Stimulated activated CD4-positive, alpha-beta T cell treated with anti-CD3 and anti-CD28 coated beads, TNF-alpha, amount 100 ng/mL, for 24 hours (primary cell): ENCODE results near the gene TAF4B.
"Not testable (repeated sequence)": the region's sequence is repeated elsewhere in the genome, so short reads cannot be mapped to it uniquely, and the experiment has no call there.

Experiments
- DNase-seq, 3 experiments: peaks; one replicate each; pipeline ENCODE4 v3.0.0-alpha.2; 2020; ENCODE audit warnings: low read depth in 3 of 3

Gene TAF4B

GRCh38 chr18:26226229-26227050, at the start of gene TAF4B:
Gene TAF4B, plus strand, starts transcription at chr18:26226445. Its CDS starts 489 bp downstream, at chr18:26226934.
- DNase-seq, result peak; percentile 88 to 94 (median 91)

- no peak for DNase-seq
These were observed 44.9 kb upstream of the TAF4B start for GRCh38 chr18:26181343-26181826.

- DNase-seq, result no peak
These were observed 42.7 kb upstream of the TAF4B start for GRCh38 chr18:26183395-26184112.

- DNase-seq, result no peak
These were observed 41.0 kb upstream of the TAF4B start for GRCh38 chr18:26185267-26185666.

GRCh38 chr18:26190506-26190905, 35.7 kb upstream of the TAF4B start:
- DNase-seq, result peak in 2 of 3 experiments; percentile 1 to 19

GRCh38 chr18:26192233-26192632, 34.0 kb upstream of the TAF4B start:
- no peak for DNase-seq

GRCh38 chr18:26196605-26197004, 29.6 kb upstream of the TAF4B start:
- DNase-seq, result no peak

GRCh38 chr18:26202001-26202400, 24.2 kb upstream of the TAF4B start:
- DNase-seq, result not testable (repeated sequence)

- no peak for DNase-seq
These were observed 20.9 kb upstream of the TAF4B start for GRCh38 chr18:26205318-26205717.

GRCh38 chr18:26206488-26206887, 19.8 kb upstream of the TAF4B start:
- no peak for DNase-seq

GRCh38 chr18:26207937-26208336, 18.3 kb upstream of the TAF4B start:
- DNase-seq, result no peak

- DNase-seq, result no peak
These were observed 17.3 kb upstream of the TAF4B start for GRCh38 chr18:26208977-26209376.

- DNase-seq, result no peak
These were observed 16.1 kb upstream of the TAF4B start for GRCh38 chr18:26210147-26210546.

- peak in 2 of 3 experiments; percentile 11 to 21 for DNase-seq
These were observed 10.8 kb upstream of the TAF4B start for GRCh38 chr18:26215247-26215970.

GRCh38 chr18:26225022-26225693, 1.1 kb upstream of the TAF4B start:
- no peak for DNase-seq

- no peak for DNase-seq
These were observed 373 bp upstream of the TAF4B start for GRCh38 chr18:26225915-26226228.

GRCh38 chr18:26227051-26227670, 916 bp downstream of the TAF4B start:
- DNase-seq, result no peak

- DNase-seq, result no peak
These were observed 2.5 kb downstream of the TAF4B start for GRCh38 chr18:26228562-26229260.

GRCh38 chr18:26230497-26230896, 4.3 kb downstream of the TAF4B start:
- no peak for DNase-seq

GRCh38 chr18:26233208-26233607, 7.0 kb downstream of the TAF4B start:
- DNase-seq, result no peak

- DNase-seq, result not testable (repeated sequence)
These were observed 11.1 kb downstream of the TAF4B start for GRCh38 chr18:26237363-26237762.
